Activated CD4-positive, alpha-beta T cell treated with anti-CD3 and anti-CD28 coated beads for 1 hour (primary cell): ENCODE measurements around the gene TFB1M.
"Not testable (repeated sequence)": the region's sequence is repeated elsewhere in the genome, so short reads cannot be mapped to it uniquely, and the experiment has no call there.

Source experiments
- DNase-seq: peaks from one replicate; pipeline ENCODE4 v3.0.0-alpha.2; 2020

The TFB1M gene

DNA sequence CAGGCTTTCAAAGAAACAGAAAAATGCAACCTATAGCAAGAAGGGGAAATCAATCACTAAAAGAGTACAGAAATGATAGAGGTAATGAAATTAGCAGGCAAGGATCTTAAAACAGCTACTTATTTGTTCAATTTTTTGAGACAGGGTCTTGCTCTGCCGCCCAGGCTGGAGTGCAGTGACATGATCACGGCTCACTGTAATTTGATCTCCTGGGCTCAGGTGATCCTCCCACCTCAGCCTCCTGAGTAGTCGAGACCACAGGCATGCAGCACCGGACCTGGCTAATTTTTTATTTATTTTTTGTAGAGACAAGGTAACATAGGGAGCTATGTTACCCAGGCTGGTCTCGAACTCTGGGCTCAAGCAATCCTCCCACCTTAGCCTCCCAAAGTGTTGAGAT, 21.6 kb downstream of the TFB1M start:
- DNase-seq, result no peak

DNA sequence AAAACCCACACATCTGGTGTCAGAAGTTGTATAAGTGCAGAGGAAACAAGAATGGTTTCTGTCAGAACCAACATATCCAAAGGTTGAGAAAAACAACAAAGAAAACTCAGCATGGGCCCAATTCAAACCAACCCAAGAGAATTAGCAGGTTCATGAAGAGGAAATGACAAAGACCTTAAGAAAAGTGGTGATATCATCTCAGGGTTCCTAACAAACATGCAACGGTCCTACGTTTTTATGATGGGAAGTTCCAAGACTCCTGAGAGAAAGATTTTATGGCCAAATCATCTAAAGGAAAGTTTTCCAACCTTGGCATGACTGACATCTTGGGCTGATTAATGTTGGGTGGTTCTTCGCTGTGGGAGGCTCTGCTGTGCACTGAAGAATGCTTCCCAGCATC, 23.0 kb downstream of the TFB1M start:
- DNase-seq, result no peak

DNA sequence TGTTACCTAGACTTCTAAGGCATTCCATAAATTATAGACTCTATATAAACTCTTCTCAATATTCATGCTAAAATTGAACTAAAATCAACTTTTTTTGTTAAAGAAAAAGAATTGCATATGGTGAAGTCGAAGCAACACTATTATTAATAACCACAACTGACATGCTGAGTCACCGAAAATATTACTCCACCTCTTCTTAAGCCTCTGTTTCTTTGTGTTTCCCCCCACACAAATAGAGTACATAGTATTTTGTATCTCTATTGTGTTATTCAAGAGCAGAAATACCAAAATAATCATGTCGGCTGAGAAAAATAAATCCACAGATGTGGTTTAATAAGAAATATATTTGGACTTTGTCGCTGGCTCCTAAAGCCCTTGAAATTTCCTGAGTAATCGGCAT, 23.8 kb downstream of the TFB1M start:
- no peak for DNase-seq

DNA sequence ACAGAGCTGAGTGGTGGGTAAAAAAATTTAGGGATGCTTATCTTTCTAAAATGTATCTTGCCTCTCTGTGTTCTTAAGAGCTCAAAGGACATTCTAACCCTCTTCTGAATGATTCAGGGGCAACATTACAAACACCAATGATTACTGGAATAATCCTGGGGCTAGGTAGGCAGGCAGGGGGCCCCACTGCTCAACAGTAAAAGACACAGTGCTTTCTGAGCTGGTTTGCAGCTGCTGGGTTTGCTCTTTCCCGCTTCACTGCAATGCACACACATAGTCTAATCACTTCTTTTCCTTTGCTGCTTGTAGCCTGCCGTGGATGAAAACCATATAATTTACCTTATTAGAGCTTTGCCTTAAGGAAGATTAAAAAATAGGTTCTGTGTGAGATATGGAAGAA, 26.5 kb downstream of the TFB1M start:
- no peak for DNase-seq

DNA sequence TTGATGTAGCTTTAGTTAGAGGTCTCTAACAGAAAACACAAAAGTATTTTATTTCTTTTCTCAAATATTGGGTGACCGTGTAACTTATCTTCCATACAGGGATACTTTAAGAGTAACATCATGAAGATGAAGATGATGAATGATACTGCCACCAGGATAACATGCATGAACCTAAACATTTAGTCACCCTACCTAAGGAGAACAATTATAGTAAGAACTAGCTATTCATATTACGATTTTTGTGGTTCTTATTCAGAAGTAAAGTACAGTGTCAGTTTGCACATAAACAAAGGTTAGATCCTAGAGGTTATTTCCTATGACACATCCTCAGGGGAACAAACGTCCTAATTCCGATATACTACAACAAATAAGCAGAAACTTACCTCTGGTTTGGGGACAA, 29.5 kb downstream of the TFB1M start:
- DNase-seq, result no peak

DNA sequence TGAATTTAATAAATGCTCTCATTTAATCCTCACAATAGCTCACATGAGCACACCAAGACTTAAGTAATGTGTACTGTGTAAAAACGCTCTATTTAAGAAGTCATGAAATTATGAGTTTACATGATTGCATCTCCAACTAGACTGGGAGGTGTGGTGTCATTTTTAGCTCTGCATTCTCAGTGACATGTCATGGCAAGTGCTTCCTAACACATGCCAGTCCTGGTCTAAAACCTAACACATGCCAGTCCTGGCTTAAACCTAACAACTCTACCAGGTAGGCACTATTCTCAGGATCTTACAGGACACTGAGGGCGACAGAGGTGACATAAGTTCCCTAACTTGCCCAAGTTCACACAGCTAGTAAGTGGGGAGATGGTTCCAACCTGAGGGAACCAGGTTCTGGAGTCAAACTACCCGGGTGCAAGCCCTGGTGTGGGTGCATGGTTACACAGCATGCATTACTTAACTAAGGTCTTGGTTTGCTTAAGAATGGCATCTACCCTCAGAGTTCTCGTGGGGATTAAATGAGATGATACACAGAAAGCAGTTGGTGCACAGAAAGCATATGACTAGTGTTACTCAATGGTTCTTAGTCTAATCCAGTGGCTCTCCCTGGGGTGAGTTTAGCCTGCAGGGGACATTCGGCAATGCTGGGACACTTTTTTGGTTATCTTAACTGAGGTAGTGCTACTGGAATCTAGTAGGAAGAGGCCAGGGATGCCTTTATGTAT, 35.8 kb downstream of the TFB1M start:
- DNase-seq, result no peak

DNA sequence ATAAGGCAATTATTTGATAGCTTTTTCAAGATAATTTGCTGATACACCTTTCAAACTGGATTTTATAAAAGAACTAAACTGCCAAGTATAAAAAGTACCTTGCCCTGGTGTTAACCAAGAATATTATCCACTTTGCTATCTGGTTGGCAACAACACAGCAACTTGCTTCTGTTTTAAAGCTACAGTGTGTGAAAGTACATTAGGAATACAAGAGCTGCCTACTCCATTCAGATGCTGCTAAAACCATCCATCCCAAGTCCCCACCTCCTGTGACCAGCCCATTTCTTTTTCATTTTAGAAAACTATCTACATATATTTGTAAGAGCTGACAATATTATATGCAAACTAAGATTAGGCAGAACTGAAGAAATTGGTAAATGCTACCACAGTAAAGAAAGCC, 37.6 kb downstream of the TFB1M start:
- DNase-seq, result no peak

DNA sequence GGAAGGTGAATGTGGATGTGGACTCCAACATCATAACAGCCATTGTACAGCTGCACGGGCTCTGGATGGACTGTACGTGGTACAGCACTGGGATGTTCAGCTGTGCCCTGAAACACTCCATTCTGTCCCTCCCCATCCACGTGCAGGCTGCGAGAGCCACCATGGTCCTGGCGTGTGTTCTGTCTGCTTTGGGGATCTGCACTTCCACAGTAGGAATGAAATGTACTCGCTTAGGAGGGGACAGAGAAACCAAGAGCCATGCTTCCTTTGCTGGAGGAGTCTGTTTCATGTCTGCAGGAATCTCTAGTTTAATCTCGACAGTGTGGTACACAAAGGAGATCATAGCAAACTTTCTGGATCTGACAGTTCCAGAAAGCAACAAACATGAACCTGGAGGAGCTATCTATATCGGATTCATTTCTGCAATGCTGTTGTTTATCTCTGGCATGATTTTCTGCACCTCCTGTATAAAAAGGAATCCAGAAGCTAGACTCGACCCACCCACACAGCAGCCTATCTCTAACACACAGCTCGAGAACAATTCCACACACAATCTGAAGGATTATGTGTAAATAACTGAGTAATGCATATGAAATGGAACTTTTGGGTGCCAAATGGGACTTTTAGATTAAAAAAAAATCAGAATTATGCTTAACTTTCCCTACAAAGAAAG, 38.3 kb downstream of the TFB1M start:
- no peak for DNase-seq

DNA sequence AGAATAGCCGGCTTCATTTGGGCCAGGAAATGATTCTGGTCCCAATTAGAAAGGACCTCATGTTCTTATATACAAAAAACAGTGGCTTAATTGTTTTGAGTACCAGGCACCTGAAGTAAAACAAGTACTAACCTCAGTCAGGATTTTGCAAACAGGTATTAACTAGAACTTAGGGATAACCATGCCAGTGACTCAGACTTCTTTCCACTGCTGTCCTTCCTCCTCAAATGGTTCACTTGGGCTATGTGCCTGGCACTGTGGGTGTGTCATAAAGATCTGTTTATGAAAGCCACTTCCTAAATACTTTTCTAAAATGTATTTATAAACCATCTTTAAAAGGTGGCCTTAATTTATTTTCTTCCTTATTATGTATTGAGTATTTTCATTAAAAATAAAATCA, 39.8 kb downstream of the TFB1M start:
- no peak for DNase-seq

DNA sequence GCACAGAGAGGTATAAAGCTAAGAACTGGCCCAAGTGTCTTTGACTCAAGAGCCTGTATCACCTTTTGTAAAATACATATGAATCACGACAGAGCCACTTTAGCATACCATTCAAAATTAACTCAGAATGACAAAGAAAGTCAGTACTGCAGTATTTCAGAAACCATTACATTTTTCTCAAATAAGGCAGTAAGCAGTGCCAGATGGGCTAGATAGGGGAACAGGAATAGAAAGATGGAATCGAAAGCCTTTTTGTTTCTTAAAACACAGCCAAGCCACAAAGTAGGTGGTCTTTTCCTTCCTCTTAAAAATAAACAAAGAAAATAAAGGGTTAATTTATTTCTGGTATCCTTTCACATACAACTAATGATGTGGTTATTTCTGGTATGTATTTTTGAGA, 40.2 kb downstream of the TFB1M start:
- no peak for DNase-seq

DNA sequence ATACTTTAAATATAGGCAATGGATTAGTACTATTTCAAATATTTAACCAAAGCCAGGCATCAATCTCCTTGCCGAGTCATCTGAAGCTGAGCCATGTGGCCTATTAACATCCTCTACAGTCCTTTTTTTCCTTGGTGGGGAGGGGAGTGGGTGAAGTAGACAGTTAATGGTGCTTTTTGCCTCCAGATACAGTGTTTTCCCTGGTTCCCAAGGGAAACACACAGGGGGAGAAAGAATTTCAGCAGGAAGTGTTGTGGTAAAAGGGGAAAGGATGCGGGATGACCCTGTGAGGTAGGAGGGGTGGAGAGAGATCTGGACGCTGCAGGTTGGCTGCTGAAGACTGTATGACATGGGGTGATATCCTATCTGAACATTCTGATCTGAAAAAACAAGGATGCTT, 40.9 kb downstream of the TFB1M start:
- DNase-seq, result no peak

DNA sequence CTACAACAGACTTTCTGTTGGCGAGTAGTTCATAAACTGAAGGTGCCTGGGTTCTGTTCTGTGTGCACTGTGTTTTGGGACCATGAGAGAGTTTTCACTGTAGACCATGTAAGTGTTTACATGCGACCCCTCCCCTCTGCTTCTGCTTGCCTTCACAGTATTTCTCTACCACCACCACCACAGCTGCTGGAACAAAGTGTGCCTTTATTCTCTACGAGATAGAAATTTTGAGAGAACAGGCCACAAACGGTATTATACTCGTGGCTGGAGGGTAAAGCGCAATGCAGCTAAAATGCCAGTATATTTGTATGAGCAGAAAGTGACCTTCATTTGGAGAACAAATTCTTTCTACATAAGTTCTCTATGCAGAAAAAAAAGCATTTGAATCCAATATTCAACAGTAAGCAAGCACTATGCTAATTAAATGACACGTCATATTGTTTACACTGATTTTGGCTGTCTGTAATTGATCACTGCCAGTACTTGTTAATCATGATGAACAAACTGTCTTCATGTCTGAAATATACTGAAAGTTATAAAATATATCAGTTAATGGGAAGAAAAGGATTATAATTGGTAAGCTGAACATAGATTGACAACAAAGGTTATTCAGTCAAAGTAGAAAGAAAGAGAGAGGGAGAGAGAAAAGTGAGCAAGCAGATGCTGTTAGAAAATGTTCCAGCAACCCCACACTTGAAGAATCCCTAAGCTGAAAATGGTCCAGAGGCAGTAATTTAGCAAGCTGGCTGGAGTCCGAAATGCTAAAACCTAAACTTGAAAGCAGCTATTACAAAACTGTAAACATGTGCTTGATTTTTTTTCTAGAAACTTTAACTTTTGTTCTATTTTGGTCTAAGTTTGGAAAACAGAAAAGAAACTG, 41.7 kb downstream of the TFB1M start:
- no peak for DNase-seq

DNA sequence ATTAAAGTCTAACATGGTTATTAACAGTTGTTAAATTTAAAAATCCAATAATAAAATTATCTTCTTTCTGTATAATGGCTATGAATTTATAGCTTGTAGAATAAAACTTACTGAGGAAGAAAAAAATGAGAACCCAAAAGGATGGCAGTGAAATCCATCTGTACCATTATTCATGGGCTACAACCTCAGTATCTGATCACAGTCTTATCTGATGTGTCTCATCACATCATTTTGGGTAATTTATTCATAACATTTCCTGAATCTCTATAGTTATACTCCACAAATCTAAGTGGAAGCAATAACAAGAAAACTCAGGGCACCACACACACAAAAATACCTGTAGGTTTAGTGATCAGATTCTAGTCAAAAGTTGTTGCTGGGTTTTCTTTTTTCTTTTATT, 43.1 kb downstream of the TFB1M start:
- no peak for DNase-seq

DNA sequence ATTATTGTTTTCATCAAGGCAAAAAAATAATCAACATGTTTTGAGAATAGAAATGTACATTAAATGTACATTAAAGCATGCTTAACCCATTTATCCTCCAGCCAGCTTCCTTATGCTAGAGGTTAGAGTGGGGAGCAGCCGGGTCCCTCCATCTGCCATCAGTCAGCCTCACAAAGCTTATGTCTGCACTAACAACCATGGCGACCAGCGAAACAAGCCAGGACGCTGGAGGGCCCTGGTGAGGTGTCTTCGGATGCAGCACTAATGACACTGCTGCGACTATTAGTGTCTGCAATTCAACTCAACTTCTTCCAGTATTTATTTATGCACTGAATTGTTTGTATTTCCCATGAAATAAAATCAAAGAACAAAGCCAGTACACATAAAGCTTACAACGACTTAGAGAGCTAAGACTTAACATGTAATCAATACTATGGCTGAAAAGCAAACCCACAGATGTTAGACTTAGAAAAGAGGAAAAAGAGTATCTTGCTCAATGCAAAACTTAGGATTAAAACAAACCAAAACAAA, 43.7 kb downstream of the TFB1M start:
- DNase-seq, result no peak

DNA sequence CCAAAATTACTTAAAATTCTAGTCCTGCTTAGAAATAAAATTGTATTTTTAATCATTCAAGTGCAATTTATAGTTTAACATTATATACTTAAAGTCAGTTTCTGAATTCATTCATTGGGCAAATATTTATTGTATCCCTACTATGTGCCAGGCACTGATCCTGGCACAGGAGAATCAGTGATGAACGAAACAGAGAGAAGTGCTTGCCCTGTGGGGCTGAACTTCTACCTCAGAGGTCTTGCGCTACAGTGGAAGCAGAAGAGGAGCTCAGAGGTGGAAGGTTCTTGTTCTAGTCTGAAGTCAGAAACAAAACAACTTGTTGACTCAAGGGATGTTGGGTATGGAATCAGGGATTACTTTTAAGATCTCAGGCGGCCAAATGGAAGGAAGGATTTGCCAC, 44.5 kb downstream of the TFB1M start:
- DNase-seq, result no peak

DNA sequence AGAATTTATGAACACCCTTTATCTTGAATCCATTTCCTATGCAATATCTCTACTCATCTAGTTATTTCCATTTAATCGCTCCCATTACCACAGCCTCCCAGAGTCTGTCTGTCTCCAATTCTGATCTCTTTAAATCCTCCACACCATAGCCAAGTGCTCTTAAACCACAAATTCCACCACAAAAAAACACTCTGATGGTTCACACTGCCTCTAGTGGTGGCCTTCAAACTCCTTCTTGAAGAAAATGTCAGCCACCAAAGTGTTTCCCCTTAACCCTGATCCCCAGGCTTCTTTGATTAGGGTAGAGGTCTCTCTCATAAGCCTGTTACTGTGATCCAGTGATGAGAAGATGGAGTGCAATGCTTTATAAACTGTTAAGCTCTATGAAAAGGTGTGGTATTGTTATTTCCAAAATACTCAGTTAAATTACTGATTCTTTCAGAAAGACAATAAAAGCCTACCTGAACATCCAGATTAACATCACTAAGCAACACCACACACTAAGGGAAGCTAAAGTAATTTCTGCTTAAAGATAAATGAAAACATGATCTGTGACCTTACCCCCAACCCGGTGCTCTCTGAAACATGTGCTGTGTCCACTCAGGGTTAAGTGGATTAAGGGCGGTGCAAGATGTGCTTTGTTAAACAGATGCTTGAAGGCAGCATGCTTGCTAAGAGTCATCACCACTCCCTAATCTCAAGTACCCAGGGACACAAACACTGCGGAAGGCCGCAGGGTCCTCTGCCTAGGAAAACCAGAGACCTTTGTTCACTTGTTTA, 46.0 kb downstream of the TFB1M start:
- DNase-seq, result not testable (repeated sequence)

DNA sequence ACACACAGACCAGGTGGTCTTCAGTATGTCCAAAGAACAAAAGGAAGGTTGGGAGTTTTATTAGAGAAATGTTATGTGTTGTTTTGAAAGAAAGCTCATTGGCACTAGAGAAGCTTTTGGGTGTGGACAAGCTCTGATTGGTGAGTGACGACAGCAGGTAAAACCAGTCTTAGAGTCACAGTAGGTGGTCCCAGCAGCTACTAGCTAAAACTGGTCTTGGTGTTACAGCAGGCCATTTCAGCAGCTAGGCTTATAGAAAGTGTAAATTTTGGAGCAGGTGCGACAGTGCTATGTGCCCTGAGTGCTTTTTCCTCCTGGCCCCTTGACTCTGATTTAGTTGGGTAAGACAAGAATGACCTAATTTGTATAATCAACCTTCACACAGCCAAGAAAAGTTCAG, 46.9 kb downstream of the TFB1M start:
- no peak for DNase-seq

DNA sequence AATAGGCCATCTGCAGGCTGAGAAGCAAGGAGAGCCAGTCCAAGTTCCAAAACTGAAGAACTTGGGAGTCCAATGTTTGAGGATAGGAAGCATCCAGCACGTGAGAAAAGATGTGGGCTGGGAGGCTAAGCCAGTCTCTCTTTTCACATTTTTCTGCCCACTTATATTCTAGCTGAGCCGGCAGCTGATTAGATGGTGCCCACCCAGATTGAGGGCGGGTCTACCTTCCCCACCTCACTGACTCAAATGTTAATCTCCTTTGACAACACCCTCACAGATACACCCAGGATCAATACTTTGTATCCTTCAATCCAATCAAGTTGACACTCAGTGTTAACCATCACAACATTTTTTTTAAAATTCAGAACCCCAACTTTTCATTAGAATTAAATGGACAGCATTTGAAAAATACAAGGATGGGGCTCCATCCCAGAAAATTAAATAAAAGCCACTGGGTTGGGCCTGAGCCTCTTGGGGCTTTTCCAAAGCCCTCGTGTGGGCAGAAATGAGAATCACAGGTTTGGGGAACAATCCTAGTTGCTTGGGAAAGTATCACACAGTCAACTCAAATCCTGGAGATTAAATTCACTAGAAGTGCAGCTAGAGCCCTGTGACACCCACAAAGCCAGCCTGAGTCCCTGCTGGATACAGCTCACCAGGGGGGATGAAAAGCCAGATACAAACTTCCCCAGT, 48.3 kb downstream of the TFB1M start:
- no peak for DNase-seq

DNA sequence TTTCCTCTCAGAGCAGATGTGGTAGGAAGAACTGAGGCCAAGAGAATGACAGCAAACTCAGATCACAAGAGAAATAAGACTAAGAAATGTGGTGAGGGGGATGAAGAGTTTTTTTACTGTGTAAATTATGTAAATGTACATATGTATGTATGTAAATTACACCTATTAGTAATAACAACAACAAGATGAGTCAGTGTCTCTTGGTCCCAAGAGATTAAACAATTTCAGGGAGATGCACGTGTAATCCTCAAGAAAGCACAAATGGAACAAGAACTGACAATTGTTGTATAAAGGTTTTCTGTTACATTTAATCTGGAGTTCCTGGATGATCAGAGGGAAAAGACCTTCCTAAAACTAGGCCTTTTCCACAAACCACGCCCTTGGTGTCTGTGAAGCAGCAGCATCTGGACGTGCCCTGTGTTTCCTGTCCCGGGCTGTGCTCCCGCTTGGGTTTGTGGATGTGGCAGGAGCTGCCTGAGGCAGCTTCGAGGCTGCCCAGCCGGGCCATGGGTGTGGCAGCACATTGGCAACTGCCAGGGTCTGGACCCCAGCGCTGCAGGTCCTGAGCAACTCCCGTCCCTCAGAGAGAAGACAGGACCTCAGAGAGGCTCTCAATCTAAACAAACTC, 49.5 kb downstream of the TFB1M start:
- no peak for DNase-seq

DNA sequence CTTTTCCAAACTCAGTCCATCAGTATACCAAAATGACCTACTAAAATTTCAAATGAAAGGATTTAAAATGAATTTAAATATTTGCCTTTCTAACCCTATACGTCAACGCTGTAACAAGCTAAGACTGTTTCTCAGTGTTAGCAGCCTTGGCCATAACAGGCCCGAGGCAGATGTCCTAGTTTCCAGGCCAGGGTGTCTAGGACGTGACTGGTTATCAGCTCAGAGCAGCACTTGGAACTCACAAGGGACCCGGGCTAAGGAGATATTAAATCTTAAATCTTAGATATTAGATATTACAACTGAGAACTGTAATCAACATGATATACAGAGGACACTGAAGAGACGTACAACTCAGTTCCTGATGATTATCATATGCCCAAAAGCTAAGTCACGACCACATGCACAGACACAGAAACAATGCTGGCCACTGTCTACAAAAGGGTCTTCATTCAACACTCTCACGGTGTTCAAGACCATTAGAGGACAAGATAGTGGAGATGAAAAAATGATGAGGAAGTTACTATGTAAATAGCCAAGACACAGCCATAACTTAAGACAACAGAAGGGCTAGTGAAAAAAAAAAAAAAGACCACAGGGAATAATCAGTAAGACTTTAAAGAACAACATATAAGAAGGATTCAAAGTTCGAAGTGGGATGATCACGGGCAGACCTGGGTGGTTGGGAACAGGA, 50.8 kb downstream of the TFB1M start, which contains the start of gene CLDN20:
TSS of gene CLDN20 (plus strand) at position 641 of the 691 bp plus-strand sequence. CDS start 11,707 bp downstream, outside the sequence.
- no peak for DNase-seq

DNA sequence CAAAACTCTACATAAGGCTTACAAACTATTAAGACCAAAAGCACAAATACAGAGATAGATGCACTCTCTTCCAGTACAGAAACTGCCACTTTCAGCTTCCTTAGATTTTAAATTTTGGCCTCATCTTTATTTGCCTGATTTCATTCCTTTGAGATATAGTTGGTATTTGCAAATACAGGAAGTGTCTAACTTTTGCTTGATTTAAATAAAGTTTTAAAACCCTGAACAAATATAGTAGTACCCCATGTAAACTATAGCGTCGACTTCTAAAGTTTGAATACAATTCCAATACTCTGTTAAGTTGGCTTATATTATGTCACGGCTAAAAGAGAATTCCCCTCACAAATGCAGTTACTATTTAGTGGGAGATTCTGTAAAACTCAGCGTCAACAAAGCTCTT, 51.6 kb downstream of the TFB1M start:
- DNase-seq, result no peak
